ENCODE measurements around the gene ZMAT5. TPM values are rescaled to one million over a fixed set of nuclear protein-coding genes. Genes with fewer than 3 reads are reported as not detected.

Gene ZMAT5
- total and polyA plus RNA-seq, 9 of the 15 experiments (the other 6 are each of a cell fraction or from before 2014, with no cell fraction given): 2.0 to 25.2 (median 11.9) TPM

GRCh38 chr22:29695129-29695926 is 71.5 kb downstream of the ZMAT5 start:
- ATAC-seq (no peak), FAIRE-seq (no peak), DNase-seq (ENCODE audit: extremely low read depth in 1 of 4, low spot score in 3 of 4) (no peak)
- POLR2A ChIA-PET: interaction anchor here (0.6 to 0.8 kb wide), 3 partner anchors 8 to 244 kb away, joined by 3 read pairs; no protein-coding TSS in a partner anchor
- no peaks in the 10 kb centered on the region for H3K79me2 ChIP-seq (ENCODE audit: control insufficient read depth, insufficient read depth, low read length)
- H3K27me3 ChIP-seq (ENCODE audit: control insufficient read depth in 2 of 2, insufficient read depth in 2 of 2, low read length in 2 of 2): no peaks in the 10 kb centered on the region
- WGBS (ENCODE audit: insufficient coverage, low coverage, missing lambda C conversion rate): 96% methylated on average over 25 of the region's 33 CpGs
- intact Hi-C loops (cut with micrococcal nuclease): no loop called here
- no peak overlapping the region for H3K4me3 ChIP-seq
- H3K9me1 ChIP-seq (ENCODE audit: control insufficient read depth, insufficient read depth, low read length): peaks cover 2% of the 10 kb centered on the region
- in situ Hi-C loops (cut with MboI): loop anchor here (25.0 kb wide), 1 partner anchor 392 kb away; the partner anchor contains the start of gene HORMAD2
- no TSS peak for BruUV-seq (replicated peaks)
- H2AFZ ChIP-seq (ENCODE audit: low read depth, low read length): no peak overlapping the region
- H3K4me1 ChIP-seq (replicated peaks in 1 of 2; ENCODE audit: control insufficient read depth in 2 of 2, insufficient read depth in 2 of 2, low read length in 2 of 2): peaks cover 0 to 18% of the 10 kb centered on the region in 2 experiments; a peak in 2 of 5 replicates
- no peak overlapping the region for H3K27ac ChIP-seq (ENCODE audit: extremely low read depth, low read depth, low read length)
- CTCF ChIA-PET (ENCODE audit: low intra/inter-chr PET ratio): no interaction called here
- H3K9ac ChIP-seq (ENCODE audit: insufficient read depth in 1 of 2, low read depth in 2 of 2, low read length in 2 of 2): no peak overlapping the region
- H3K4me2 ChIP-seq (ENCODE audit: insufficient read depth, low read length): no peak overlapping the region
- no peaks in the 10 kb centered on the region for H4K20me1 ChIP-seq (replicated peaks; ENCODE audit: control insufficient read depth, insufficient read depth, low read length)
- peaks cover 27% of the 10 kb centered on the region; the same call in 1 of the 3 replicates for H3K36me3 ChIP-seq (ENCODE audit: control insufficient read depth, insufficient read depth, low read length)
- no peak for TF ChIP-seq GATA2 (CRISPR knock-in tag; IDR thresholded peaks at IDR 0.05)
- TF ChIP-seq HNRNPH1 (optimal IDR thresholded peaks at IDR 0.05; ENCODE audit: low read depth, low read length): no peak
- peak; percentile 26 for TF ChIP-seq RBM22 (IDR thresholded peaks at IDR 0.05; ENCODE audit: low read depth, low read length, poor library complexity, severe bottlenecking)
- no peak for TF ChIP-seq LCOR (CRISPR knock-in tag; IDR thresholded peaks at IDR 0.05)
- TF ChIP-seq BDP1 (IDR thresholded peaks at IDR 0.05; ENCODE audit: insufficient read depth, insufficient read length): no peak
- no peaks in the 10 kb centered on the region for H3K9me3 ChIP-seq (replicated peaks; ENCODE audit: control insufficient read depth, insufficient read depth, low read depth, low read length)
